ENCODE results near the gene BCL11A.

BCL11A gene

GRCh38 chr2:60480089-60480773 lies 73.2 kb downstream of the BCL11A start:
- no peak for DNase-seq

DNA sequence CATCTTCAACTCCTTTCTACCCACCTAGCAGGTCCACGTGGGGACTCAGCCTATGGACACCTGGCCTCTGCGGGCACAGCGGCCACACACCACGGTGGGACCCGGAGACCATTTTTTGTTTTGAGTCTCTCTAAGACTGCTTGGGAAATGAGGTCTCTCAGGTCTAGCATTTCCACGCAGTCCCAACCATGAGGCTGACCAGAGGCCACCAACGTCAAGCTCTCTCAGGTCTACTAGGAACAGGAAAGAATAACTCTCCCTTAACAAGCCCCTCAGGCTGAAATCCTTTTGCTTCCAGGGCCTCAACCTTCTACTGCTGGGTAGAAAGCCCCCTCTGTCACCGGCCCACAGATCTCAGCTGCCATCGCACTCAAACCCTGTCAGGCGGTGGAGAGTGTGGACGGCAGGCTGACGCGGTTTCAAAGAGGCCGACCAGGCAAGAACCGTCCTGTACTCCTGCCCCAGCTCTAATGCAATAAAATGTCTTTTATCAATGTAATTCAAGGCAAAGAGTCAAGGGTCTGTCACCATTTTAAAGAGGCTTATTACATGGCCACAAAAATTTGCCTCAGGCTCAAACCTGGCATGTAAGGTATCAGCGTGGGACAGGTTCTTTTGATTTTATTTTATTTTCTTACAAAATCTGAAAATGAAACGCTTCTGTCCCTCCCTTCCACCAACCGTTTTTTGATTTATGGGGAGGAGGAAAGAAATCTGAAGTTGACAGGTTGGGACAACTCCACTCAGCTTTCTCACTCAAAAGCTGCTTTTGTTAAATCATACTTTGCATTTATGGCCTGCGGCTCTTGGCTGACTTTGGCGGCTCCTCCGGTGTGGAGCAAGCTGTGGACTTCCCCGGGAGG lies 74.0 kb downstream of the BCL11A start:
- no peak for DNase-seq

DNA sequence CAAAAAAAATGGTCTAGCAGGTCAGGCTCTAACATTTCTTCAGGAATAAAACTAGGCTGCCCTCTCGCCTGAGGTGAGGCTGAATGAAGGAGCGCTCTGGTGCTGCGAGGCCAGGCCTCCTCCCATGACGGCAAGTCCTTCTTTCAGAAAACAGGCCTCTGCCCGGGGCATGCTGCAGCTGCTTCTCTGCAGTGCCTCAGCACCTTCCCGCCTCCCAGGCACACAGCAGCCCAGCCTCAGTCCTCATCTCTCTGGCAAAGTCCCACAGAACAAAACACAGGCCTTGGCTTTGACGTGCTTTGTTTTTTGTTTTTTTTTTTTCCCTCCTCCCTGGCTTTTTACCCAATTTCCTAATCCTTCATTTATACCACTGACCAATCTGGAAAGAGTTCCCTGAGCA lies 74.8 kb downstream of the BCL11A start:
- DNase-seq = no peak

DNA sequence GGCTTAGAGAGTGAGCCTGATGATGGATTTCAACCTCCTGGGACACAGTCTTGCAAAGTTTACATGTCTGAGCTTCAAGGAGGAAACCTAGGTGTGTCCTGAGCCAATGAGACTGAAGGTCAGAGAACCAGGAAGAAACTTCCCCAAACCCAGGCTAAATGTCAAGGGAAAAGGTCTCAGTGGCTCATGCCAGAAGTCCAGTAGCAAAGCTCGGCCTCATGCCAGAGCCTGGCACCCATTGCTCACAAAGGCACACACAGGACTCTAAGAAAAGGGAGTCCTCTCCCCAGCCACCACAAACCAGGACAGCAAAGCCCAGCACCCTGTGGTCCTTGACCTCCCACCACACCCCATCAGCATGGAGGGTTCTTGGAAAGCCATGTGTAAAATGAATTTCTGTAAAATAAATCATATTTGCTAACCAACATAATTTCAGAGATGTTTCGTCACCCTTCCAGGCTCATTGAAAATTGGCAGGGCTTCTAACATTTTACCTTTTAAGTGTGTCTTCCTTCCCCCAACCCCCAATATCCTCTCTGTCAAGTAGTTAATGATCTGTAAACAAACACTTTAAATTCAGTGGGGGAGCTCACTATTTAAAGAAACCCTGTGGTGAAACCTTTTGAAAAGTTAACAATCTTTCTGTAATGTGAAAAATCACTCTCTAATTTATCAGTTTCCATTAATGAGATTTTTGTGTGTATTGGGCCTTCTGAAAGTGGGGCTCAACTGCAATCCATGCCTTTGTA lies 77.1 kb downstream of the BCL11A start:
- DNase-seq = no peak

GRCh38 chr2:60475123-60475830 lies 78.2 kb downstream of the BCL11A start:
- no peak for DNase-seq

- DNase-seq = no peak
Measured at GRCh38 chr2:60474301-60474700, 79.2 kb downstream of the BCL11A start.

- DNase-seq = no peak
Measured at GRCh38 chr2:60473546-60473945, 79.9 kb downstream of the BCL11A start.

DNA sequence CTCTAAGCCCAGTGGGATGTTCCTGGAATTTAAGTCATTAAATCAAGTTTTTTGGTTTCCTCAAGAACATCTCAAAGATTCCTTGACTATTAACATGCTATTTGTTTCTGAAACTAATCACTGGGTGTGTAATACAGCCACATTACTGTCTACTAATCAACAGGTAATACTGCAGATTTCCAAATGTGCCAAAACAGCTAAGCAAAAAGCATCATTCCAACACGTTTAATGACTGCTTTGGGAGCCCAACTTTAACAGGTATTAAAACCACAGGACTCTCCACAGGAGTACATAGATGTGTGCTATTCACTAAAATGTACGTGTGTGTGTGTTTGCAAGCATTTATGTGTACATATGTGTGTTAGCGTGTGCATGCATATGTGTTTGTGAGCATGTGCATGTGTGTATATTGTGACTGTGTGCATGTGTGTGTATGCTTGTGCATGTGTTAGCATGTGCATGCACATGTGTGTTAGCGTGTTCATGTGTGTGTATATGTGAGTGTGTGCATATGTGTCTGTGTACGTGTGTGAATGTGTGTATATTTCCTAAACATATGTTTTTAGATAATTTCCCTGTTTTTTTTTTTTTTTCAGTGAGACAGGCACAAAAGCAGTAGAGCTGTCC lies 80.7 kb downstream of the BCL11A start:
- no peak for DNase-seq

- no peak for DNase-seq
Measured at GRCh38 chr2:60472041-60472440, 81.4 kb downstream of the BCL11A start.

DNA sequence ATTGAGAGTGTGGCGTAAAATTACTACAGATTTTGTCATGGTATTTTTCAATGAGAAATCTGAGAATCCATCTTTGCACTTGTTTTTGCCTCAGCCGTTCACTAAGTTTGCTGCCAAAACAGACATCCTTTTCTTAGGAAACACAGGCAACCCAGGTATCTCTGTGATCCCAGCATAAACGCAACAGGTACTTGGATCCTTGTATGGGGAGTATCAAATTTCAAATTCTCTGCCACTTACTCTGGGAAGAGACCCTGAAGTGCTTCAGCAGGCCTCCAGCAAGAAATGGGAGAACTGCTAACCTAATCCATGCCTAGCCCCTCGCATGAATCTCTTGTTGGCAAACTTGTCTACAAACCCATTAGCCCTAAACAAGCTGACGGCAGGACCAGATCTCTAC lies 83.1 kb downstream of the BCL11A start:
- no peak for DNase-seq

DNA sequence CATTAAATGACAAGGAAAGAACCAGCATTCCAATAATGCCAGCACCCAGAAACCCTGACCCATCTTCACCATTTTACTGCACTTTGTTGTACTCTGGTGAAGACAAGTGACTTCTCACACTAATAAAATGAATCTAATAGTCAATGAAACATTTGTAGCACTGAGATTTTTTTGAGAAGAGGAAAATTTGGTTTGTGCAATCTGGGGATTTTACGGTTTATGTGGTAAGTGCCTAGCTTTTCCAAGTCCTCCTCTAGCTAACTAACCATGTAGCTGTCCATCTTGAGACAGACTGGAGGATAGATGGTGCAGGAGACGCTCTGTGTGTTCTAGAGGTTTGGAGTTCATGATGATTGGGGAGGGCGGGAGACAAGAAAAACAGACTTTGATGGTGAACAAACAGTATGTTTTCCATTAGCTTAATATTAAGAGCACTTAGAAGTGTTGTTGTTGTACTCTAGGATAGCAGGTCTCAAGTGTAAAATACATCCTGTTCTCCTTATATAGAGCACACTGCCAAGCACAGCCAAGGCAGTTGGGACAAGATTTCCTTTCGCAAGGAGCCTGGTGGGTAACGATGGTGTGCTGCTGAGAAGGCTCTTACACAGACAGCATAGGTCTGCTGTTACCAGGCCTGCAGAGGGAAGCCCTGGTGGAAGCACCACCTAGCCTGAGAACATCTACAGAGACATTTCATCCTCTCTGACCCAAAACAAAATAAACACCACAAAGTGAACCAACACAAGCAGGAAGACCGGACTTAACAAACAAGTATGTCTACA lies 83.7 kb downstream of the BCL11A start:
- no peak for DNase-seq

GRCh38 chr2:60468382-60469085 lies 84.9 kb downstream of the BCL11A start:
- no peak for DNase-seq

DNA sequence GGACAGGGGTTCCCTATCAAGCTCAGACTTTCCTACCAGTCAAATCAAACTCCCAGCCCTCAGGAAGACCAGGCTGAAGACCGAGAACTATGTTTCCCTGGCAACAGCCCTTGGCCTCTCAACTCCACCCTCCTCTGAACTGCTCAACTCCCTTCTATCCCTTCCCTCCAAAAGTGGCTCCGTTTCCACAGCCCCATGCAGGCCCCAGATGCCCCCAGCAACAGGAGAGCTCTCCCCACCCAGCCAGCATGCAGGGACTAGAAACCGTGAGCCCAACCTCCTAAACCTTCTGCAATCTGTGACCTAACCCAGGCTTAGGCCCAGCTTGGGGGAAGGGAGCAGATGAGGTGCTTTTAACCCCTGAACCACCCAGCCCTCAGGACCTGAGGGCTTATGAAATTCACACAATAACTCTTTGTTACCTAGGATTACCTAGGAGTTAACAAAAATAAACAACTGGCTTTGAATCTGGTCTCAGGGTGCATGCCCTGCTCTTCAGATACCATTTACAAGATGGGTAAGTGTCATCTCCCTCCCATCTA lies 87.2 kb downstream of the BCL11A start:
- no peak for DNase-seq

DNA sequence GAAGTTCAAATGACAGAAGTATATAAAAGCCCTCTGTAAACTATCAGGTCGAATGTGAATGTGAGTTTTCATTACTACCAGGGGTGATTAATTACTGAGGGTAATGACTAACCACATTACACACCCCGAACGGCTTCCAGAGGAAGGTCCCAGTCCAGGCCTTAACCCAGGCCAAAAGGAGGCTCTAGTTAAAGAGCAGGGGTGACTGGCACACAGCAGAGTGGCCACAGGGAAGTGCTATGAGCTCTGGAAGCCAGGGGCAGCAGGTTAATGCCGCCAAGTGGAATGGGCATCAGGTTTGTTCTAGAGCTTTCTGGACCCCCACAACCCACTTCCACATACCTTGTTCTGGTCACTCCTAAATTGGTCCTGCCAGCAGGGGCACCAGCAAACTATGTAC lies 87.7 kb downstream of the BCL11A start:
- DNase-seq = no peak

- peak; percentile 43 for DNase-seq
Measured at GRCh38 chr2:60463249-60463648, 90.2 kb downstream of the BCL11A start.

GRCh38 chr2:60461421-60462108 lies 91.9 kb downstream of the BCL11A start:
- peak; percentile 34 for DNase-seq

GRCh38 chr2:60460577-60461420 lies 92.7 kb downstream of the BCL11A start:
- no peak for DNase-seq

DNA sequence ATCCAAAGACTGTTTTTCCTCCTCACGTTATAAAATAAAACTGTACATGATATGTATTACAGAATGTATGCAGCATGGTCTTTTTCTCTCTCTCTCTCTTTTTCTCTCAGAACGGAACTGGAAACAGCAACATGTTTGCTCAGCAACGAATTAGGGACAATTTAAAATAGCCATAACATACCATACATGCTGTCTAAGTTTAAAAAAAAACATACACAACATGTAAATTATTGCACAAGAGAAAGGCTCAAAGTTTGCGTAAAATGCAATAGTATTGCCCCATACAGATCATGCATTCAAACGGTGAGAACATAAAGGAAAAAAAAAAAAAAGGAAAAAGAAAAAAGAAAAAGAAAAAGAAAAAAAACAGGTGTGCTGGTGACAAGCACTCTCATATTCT lies 93.6 kb downstream of the BCL11A start:
- no peak for DNase-seq
